Pancreas (tissue), 10 donors: ENCODE measurements around the gene ZIC4. TPM values are rescaled to one million over a fixed set of nuclear protein-coding genes. Genes with fewer than 3 reads are reported as not detected.

Experiments used
- ATAC-seq, 4 donors: fragments of 200-7000 bp; cut with Tn5 transposase; one replicate each; pipeline versions ENCODE4 v1.8.0 to v1.9.1; 2020; ENCODE audit warnings: mild to moderate bottlenecking in 4 of 4, moderate library complexity in 4 of 4
- DNase-seq, 6 donors: peaks; one replicate each; pipeline ENCODE4 v3.0.0-alpha.2; 2020
- FAIRE-seq: peaks from 2 replicates; lab custom pipeline; 2012; peaks lifted over from hg19 to GRCh38; lab: Jason Lieb, UNC
- H3K27ac ChIP-seq, 4 donors: fragments of 200-600 bp; sonication (generic); 1 replicate in 3 of 4; 2 replicates in 1 of 4; pipeline versions ENCODE4 v1.5.0 to v1.8.0; 2020
- H3K27me3 ChIP-seq, 4 donors: fragments of 200-600 bp; one replicate each; pipeline ENCODE4 v1.8.0; 2021
- H3K36me3 ChIP-seq, 3 donors: fragments of 200-600 bp; sonication (generic) in 1 of 3; one replicate each; pipeline versions ENCODE4 v1.5.0 to v1.8.0; 2020 to 2021
- H3K4me1 ChIP-seq, 3 donors: fragments of 200-600 bp; one replicate each; pipeline ENCODE4 v1.8.0; 2021
- H3K4me3 ChIP-seq, 4 donors: fragments of 200-600 bp; sonication (generic) in 2 of 4; one replicate each; pipeline versions ENCODE4 v1.5.0 to v1.8.0; 2020 to 2021
- H3K9me3 ChIP-seq, 4 donors: fragments of 200-600 bp; one replicate each; pipeline ENCODE4 v1.8.0; 2021
- CTCF ChIP-seq, 4 donors: fragments of 200-600 bp; sonication (generic) in 3 of 4; IDR thresholded peaks; one replicate each; pipeline versions ENCODE4 v1.5.0 to v1.8.0; 2021; ENCODE audit warnings: antibody characterized with exemption in 4 of 4
- WGBS, 2 donors: extraction: QIAGEN DNeasy Blood & Tissue Kit; methylation state at CpG; one replicate each; pipeline ENCODE4 v1.1.7; 2013; 5-methylcytosine and 5-hydroxymethylcytosine counted together
- intact Hi-C, 3 donors: fragments of 100-400 bp; cut with DNase I; formaldehyde crosslinking; loops; one replicate each; pipeline versions ENCODE4 v1.11.1 to v1.14.2; 2022
- polyA plus RNA-seq, 2 donors: library from polyadenylated mRNA; stranded (reverse); fragments of 200-250 nt; gene quantifications; one replicate each; pipeline ENCODE4 v1.2.3, GENCODE V29; 2013
- total RNA-seq, 6 donors: library from RNA; stranded (reverse); fragmentation: NEBNext Ultra II Directional in 4 of 6; extraction: Animal tissue kit (Norgen Biotek cat#: 25700) in 4 of 6; gene quantifications; one replicate each; pipeline versions ENCODE4 v1.2.1 to v1.2.4, GENCODE V29; 2021 to 2023
- donor health status: healthy with polysubstance abuse.
- donor health status: DM: no; HTN: no; CAD: no; lungs with moderate emphysema.
- donor health status: DM: no; HTN: no; CAD: no.
- donor health status: control.
- donor health status: control.
- donor health status: Bipolar disorder and iron deficiency.
- donor health status: DM: yes; HTN: yes; CAD: no.
- donor health status: DM: no; HTN: no; CAD: no.
- donor health status: DM: no; HTN: no; CAD: no.
- donor health status: DM: yes; HTN: yes; CAD: no.

ZIC4 gene
- total and polyA plus RNA-seq, 8 donors = not detected

GRCh38 chr3:147407114-147407497 is 763 bp upstream of the ZIC4 start:
- H3K9me3 ChIP-seq = no peaks in the 10 kb centered on the region
- H3K36me3 ChIP-seq = no peaks in the 10 kb centered on the region
- WGBS, 2 donors = 8% methylated on average over 17 of the region's 17 CpGs
- peaks cover 9 to 68% (median 21%) of the 10 kb centered on the region in 4 donors for H3K27me3 ChIP-seq
- no peak overlapping the region for H3K27ac ChIP-seq
- H3K4me3 ChIP-seq = no peak overlapping the region
- ATAC-seq (no peak), FAIRE-seq (no peak), DNase-seq (no peak)
- H3K4me1 ChIP-seq = peaks cover 0 to 7% (median 3%) of the 10 kb centered on the region in 3 donors
- no peak for TF ChIP-seq CTCF (IDR thresholded peaks at IDR 0.05)
- intact Hi-C loops = no loop called here

GRCh38 chr3:147405231-147406027 is 914 bp downstream of the ZIC4 start:
- Histone ChIP-seq H3K4me3 (no peak overlapping the region), H3K4me1 (peaks cover 0 to 7% (median 0%) of the 10 kb centered on the region in 3 donors), H3K27me3 (peaks cover 2 to 51% (median 20%) of the 10 kb centered on the region in 4 donors), H3K9me3 (no peaks in the 10 kb centered on the region), H3K27ac (no peak overlapping the region), H3K36me3 (no peaks in the 10 kb centered on the region)
- ATAC-seq (no peak), FAIRE-seq (no peak), DNase-seq (no peak)
- 8% methylated on average over 27 of the region's 27 CpGs for WGBS, 2 donors
- TF ChIP-seq CTCF (IDR thresholded peaks at IDR 0.05) = no peak
- intact Hi-C loops = no loop called here

GRCh38 chr3:147404800-147405230 is 1.5 kb downstream of the ZIC4 start:
- Histone ChIP-seq H3K4me1 (peaks cover 0 to 2% (median 0%) of the 10 kb centered on the region in 3 donors), H3K4me3 (no peak overlapping the region), H3K27me3 (peaks cover 0 to 51% (median 20%) of the 10 kb centered on the region in 4 donors), H3K9me3 (no peaks in the 10 kb centered on the region), H3K36me3 (no peaks in the 10 kb centered on the region), H3K27ac (no peak overlapping the region)
- 12 to 14% methylated on average over 16 of the region's 16 CpGs for WGBS, 2 donors
- TF ChIP-seq CTCF (IDR thresholded peaks at IDR 0.05) = no peak
- DNase-seq (no peak), ATAC-seq (no peak), FAIRE-seq (no peak)
- intact Hi-C loops = no loop called here

- ATAC-seq = no peak
Observed at GRCh38 chr3:147404000-147404799, 2.1 kb downstream of the ZIC4 start.

More at GRCh38 chr3:147404000-147404799, 2.1 kb downstream of the ZIC4 start:
- FAIRE-seq (no peak), DNase-seq (no peak)
- intact Hi-C loops = no loop called here
- Histone ChIP-seq H3K36me3 (no peaks in the 10 kb centered on the region), H3K9me3 (no peaks in the 10 kb centered on the region), H3K27me3 (peaks cover 0 to 47% (median 15%) of the 10 kb centered on the region in 4 donors), H3K27ac (no peak overlapping the region), H3K4me3 (no peak overlapping the region), H3K4me1 (no peaks in the 10 kb centered on the region)
- WGBS, 2 donors = 37 to 38% methylated on average over 11 of the region's 11 CpGs
- TF ChIP-seq CTCF (IDR thresholded peaks at IDR 0.05) = no peak
